ENCODE results near the gene RCCD1. TPM values are rescaled to one million over a fixed set of nuclear protein-coding genes. Genes with fewer than 3 reads are reported as not detected.

Gene RCCD1
- total and polyA plus RNA-seq, 4 donors = 3.6 to 13.3 (median 4.3) TPM

DNA sequence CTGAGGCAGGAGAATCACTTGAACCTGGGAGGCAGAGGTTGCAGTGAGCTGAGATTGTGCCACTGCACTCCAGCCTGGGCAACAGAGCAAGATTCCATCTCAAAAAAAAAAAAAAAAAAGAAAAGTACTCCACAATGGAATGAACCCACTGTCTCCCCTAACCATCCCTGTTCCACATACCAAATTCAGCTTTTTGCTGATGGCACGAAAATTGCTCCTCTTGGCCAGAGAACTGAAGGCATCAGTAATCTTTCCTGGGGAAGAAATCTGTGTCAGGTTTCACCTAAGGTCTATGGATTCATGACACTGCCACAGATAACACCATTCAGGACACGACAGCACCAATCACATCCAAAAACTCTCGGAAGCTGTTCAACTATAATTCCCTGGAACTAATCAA, 46.5 kb downstream of the RCCD1 start:
- no peak overlapping the region for H3K9ac ChIP-seq (ENCODE audit: low read depth in 1 of 2, low read length in 2 of 2)
- 96% methylated on average over 3 of the region's 3 CpGs for WGBS
- no peaks in the 10 kb centered on the region for H3K27me3 ChIP-seq (ENCODE audit: control insufficient read depth in 4 of 4, insufficient read depth in 4 of 4, low read length in 3 of 4)
- DNase-seq (ENCODE audit: low spot score) = no peak
- no peaks in the 10 kb centered on the region for H3K4me1 ChIP-seq (ENCODE audit: control insufficient read depth in 4 of 4, insufficient read depth in 4 of 4, low read length in 3 of 4)
- no peaks in the 10 kb centered on the region for H3K9me3 ChIP-seq (ENCODE audit: control insufficient read depth in 4 of 4, low read length in 3 of 4)
- no peak overlapping the region for H3K4me3 ChIP-seq (ENCODE audit: low read depth in 1 of 3, low read length in 3 of 3)
- no peak overlapping the region for H3K27ac ChIP-seq (ENCODE audit: low read depth in 1 of 2, low read length in 2 of 2)
- peaks cover 5 to 69% (median 41%) of the 10 kb centered on the region in 4 donors for H3K36me3 ChIP-seq (ENCODE audit: control insufficient read depth in 4 of 4, insufficient read depth in 3 of 4, low read depth in 1 of 4, low read length in 3 of 4)
- TF ChIP-seq SP1 (IDR thresholded peaks at IDR 0.05) (no peak), FOXA2 (IDR thresholded peaks at IDR 0.05) (no peak), TAF1 (conservative IDR thresholded peaks at IDR 0.05) (no peak), HNF4A (conservative IDR thresholded peaks at IDR 0.05) (no peak), JUND (IDR thresholded peaks at IDR 0.05) (no peak), HNF4G (IDR thresholded peaks at IDR 0.05) (no peak), YY1 (IDR thresholded peaks at IDR 0.05) (no peak), FOXA1 (IDR thresholded peaks at IDR 0.05) (no peak), RXRA (IDR thresholded peaks at IDR 0.05) (no peak), RAD21 (IDR thresholded peaks at IDR 0.05) (no peak), NR2F2 (IDR thresholded peaks at IDR 0.05) (no peak), EGR1 (IDR thresholded peaks at IDR 0.05; ENCODE audit: low read depth in 2 of 2) (no peak), GABPA (IDR thresholded peaks at IDR 0.05 in 1 of 2, conservative IDR thresholded peaks at IDR 0.05 in 1 of 2) (no peak), ATF3 (IDR thresholded peaks at IDR 0.05) (no peak)
- TF ChIP-seq, protein P1, sequence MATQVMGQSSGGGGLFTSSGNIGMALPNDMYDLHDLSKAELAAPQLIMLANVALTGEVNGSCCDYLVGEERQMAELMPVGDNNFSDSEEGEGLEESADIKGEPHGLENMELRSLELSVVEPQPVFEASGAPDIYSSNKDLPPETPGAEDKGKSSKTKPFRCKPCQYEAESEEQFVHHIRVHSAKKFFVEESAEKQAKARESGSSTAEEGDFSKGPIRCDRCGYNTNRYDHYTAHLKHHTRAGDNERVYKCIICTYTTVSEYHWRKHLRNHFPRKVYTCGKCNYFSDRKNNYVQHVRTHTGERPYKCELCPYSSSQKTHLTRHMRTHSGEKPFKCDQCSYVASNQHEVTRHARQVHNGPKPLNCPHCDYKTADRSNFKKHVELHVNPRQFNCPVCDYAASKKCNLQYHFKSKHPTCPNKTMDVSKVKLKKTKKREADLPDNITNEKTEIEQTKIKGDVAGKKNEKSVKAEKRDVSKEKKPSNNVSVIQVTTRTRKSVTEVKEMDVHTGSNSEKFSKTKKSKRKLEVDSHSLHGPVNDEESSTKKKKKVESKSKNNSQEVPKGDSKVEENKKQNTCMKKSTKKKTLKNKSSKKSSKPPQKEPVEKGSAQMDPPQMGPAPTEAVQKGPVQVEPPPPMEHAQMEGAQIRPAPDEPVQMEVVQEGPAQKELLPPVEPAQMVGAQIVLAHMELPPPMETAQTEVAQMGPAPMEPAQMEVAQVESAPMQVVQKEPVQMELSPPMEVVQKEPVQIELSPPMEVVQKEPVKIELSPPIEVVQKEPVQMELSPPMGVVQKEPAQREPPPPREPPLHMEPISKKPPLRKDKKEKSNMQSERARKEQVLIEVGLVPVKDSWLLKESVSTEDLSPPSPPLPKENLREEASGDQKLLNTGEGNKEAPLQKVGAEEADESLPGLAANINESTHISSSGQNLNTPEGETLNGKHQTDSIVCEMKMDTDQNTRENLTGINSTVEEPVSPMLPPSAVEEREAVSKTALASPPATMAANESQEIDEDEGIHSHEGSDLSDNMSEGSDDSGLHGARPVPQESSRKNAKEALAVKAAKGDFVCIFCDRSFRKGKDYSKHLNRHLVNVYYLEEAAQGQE (IDR thresholded peaks at IDR 0.05) = no peak
- TF ChIP-seq, protein P2, sequence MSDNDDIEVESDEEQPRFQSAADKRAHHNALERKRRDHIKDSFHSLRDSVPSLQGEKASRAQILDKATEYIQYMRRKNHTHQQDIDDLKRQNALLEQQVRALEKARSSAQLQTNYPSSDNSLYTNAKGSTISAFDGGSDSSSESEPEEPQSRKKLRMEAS (IDR thresholded peaks at IDR 0.05) = no peak
- TF ChIP-seq, protein P3, sequence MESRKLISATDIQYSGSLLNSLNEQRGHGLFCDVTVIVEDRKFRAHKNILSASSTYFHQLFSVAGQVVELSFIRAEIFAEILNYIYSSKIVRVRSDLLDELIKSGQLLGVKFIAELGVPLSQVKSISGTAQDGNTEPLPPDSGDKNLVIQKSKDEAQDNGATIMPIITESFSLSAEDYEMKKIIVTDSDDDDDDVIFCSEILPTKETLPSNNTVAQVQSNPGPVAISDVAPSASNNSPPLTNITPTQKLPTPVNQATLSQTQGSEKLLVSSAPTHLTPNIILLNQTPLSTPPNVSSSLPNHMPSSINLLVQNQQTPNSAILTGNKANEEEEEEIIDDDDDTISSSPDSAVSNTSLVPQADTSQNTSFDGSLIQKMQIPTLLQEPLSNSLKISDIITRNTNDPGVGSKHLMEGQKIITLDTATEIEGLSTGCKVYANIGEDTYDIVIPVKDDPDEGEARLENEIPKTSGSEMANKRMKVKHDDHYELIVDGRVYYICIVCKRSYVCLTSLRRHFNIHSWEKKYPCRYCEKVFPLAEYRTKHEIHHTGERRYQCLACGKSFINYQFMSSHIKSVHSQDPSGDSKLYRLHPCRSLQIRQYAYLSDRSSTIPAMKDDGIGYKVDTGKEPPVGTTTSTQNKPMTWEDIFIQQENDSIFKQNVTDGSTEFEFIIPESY (IDR thresholded peaks at IDR 0.05) = no peak
- TF ChIP-seq, protein P4, sequence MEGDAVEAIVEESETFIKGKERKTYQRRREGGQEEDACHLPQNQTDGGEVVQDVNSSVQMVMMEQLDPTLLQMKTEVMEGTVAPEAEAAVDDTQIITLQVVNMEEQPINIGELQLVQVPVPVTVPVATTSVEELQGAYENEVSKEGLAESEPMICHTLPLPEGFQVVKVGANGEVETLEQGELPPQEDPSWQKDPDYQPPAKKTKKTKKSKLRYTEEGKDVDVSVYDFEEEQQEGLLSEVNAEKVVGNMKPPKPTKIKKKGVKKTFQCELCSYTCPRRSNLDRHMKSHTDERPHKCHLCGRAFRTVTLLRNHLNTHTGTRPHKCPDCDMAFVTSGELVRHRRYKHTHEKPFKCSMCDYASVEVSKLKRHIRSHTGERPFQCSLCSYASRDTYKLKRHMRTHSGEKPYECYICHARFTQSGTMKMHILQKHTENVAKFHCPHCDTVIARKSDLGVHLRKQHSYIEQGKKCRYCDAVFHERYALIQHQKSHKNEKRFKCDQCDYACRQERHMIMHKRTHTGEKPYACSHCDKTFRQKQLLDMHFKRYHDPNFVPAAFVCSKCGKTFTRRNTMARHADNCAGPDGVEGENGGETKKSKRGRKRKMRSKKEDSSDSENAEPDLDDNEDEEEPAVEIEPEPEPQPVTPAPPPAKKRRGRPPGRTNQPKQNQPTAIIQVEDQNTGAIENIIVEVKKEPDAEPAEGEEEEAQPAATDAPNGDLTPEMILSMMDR (IDR thresholded peaks at IDR 0.05; ENCODE audit: low read depth, low read length, missing input control) = no peak
